NCI-H524 (cell line): ENCODE measurements around the gene CD55.

Source experiments
- DNase-seq, 2 experiments: peaks; one replicate each; lab custom pipeline; 2025; lab: John Stamatoyannopoulos, UW

The CD55 gene

DNA sequence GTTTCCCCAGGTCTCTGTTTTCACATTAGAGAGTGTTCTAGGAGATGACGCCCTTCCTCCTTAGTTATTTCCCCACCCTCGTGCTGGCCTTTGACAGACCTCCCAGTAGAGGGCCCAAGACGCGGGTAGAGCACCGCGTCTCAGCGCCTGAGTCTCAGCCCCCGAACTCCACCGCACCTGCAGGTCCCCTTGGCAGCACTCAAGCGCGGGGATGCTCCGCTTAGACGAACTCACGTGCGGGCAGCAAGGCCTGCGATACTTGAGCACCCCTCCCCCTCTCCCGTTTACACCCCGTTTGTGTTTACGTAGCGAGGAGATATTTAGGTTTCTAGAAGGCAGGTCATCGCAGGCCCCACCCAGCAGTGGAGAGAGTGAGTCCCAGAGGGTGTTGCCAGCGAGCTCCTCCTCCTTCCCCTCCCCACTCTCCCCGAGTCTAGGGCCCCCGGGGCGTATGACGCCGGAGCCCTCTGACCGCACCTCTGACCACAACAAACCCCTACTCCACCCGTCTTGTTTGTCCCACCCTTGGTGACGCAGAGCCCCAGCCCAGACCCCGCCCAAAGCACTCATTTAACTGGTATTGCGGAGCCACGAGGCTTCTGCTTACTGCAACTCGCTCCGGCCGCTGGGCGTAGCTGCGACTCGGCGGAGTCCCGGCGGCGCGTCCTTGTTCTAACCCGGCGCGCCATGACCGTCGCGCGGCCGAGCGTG lies at the start of gene CD55:
CD55 (plus strand) TSS at position 600 of the 711 bp plus-strand sequence; CDS start at position 688, 88 bp downstream.
- peak; percentile 71 to 89 for DNase-seq

DNA sequence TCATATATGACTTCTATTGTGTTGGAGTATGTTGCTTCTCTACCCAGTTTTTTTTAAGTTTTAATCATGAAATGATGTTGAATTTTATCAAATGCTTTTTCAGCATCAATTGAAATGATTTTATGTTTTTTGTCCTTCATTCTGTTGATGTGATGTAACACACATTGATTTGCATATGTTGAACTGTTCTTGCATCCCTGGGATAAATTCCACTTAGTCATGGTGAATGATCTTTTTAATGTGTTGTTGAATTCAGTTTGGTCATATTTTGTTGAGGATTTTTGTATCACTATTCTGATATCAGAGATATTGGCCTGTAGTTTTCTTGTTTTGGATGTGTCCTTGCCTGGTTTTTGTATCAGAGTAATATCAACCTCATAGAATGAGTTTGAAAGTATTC lies 46.6 kb upstream of the CD55 start:
- DNase-seq: no peak

- DNase-seq: no peak
These were observed 45.0 kb upstream of the CD55 start for GRCh38 chr1:207276465-207276864.

GRCh38 chr1:207277241-207277640 lies 44.2 kb upstream of the CD55 start:
- no peak for DNase-seq

DNA sequence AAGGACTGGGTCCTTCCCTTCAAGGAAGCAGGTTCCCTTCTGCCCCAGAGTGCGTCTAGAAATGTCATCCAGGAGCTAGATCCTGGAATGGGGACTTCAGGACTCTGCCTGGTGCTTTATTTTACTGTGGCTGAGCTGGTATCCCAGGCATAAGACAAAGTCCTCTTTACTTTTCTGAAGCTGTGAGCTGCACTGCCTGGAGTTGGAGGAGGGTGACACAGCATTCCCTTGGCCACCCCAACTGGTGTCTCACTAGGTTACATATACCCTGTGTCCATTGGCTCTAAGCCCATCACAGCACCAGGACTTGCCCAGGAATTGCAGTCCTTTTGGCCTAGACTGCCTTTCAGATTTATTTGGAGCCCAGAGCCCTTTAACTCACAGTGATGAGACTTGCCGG lies 41.8 kb upstream of the CD55 start:
- DNase-seq: no peak

DNA sequence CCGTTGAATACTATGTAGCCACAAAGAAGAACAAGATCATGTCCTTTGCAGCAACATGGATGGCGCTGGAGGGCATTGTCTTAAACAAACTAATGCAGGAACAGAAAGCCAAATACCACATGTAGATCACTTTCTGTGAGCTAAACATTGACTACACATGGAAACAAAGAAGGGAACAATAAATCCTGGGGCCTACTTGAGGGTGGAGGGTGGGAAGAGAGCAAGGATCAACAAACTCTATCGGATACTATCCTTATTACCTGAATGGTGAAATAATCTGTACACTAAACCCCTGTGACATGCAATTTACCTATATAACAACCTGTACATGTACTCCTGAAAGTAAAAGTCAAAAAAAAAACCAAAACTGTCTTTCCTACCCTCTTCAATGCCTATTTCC lies 40.8 kb upstream of the CD55 start:
- no peak for DNase-seq

DNA sequence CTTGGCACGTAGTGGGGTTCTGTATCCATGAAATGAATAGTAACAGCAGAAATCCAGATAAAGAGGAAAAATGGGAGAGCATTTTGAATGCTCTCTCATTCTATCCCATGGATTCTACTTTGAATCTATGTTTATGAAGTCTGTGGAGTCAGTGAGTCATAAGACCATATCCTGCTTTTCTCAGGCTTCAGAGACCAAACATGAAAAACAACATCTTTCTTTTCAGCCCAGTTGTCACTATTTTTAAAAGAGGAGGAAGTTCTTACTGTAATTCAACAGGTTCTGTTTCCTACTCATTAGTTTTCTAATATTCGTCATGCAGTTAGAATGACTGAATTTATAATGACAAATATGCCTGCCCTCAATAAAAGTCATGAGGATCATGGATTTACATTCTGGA lies 39.4 kb upstream of the CD55 start:
- DNase-seq: no peak

DNA sequence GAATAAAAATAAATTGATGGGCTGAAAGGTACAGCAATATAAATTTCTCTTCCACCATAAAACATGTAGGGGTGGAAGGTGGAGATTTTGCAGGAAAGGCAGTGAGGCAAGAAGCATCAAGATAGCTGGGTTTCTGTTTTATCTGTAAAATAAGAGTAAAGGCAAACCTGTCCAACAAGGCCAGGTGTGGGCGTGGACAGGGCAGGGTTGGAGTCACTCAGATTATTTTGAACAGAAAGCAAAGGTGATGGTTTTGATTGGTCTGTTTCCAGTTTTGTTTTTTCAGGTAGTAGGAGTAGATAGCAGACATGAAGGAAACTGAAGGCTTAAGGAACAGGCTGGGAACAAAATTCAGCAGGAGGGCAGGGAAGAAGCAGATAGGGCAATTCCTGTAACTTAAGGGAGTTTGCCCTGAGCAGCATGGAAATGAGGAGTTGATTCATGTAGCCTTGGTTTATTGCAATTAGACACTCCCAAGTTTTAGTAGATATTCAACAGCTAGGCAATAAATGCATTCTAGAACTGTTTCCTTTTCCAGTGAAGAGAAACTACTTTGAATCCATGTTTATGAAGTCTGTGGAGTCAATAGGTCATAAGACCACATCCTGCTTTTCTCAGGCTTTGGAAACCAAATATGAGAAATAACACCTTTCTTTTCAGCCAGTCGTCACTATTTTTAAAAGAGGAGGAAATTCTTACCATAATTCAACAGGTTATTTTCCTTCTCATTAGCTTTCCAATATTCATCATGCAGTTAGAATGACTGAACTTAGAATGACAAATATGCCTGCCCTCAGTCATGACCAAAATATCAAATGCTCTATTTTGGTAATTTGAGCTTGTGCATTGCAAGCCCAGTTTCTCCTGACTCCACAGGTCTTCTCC lies 38.7 kb upstream of the CD55 start:
- DNase-seq: no peak

DNA sequence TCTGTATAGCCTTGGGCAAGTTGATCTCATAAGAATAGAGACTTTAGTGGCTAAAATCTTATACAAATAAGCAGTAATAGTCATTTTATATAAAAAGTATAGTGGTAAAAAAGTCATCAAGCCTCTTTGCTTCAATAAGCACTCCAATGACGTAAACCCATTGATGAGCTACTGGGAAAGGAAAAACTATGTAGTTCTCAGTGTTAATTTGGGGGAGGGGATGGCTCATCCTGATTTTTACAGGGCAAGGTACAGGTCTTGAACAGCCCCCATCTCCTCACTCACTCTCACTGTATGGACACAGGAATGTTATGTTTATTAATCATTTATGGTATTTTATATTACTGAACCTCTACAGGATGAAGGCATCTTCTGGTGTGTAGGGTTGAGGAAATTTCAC lies 38.1 kb upstream of the CD55 start:
- DNase-seq: no peak

- DNase-seq: no peak
These were observed 37.1 kb upstream of the CD55 start for GRCh38 chr1:207284209-207284897.

DNA sequence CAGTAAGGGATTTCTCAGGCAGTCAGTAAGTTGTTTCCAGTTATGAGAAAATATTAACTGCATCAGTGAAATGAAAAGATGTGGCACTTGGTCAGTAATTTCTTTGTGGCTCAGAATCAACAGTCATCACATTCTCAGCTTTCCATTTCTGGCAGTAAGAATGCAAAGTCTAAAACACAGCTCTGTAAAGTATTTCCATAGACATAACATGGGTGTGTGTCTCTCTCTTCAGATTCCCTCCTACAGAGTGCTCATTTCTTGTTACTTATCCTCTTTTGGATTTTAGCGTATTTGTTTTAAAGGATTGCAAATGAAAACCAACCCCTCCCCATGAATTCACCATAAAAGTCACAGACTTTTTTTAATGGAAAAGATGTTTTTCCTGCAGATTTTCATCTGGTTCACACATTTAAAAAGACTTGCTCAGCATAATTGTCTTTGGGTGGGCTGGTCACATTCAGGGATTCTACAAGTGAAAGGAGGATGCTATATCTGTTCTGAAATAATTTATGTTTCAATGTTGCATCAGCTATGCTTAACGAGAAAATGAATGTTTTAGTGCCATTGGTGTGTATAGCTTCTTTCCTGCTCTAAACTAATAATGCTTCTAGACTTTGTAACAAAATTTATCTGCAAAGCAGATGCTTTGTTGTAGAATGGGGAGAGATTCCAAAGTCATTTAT lies 34.6 kb upstream of the CD55 start:
- no peak for DNase-seq

DNA sequence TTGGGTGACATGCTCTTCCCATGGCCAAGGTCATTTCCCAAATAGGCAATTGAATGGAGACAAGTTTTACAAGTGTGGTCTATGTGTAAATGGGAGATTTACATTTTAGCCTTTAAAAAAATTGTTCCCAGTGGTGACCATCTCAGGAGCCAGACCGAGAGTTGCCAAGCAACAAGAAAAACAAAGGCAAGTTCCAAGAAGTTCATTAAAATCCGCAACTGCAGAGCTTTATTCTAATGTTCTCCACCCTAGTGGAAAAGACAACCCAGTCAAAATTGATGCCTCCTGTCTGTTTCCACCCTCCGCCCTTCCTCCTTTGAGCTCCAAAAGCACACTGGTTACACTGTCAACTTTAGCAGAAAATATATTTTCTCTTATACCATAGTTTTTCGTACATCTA lies 33.2 kb upstream of the CD55 start:
- no peak for DNase-seq

- DNase-seq: no peak
These were observed 31.7 kb upstream of the CD55 start for GRCh38 chr1:207289756-207290155.

DNA sequence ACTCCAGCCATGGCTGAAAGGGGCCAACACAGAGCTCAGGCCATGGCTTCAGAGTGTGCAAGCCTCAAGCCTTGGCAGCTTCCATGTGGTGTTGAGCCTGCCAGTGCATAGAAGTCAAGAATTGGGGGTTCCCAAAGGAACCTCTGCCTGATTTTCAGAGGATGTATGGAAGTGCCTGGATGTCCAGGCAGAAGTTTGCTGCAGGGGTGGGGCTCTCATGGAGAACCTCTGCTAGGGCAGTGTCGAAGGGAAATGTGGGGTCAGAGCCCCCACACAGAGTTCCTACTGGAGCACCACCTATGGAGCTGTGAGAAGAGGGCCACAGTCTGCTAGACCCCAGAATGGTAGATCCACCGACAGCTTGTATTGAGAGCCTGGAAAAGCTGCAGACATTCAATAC lies 29.8 kb upstream of the CD55 start:
- DNase-seq: no peak

- DNase-seq: no peak
These were observed 23.3 kb upstream of the CD55 start for GRCh38 chr1:207298186-207298585.

GRCh38 chr1:207298636-207299398 lies 22.7 kb upstream of the CD55 start:
- DNase-seq: no peak

- no peak for DNase-seq
These were observed 20.5 kb upstream of the CD55 start for GRCh38 chr1:207300970-207301369.

GRCh38 chr1:207302618-207303393 lies 18.7 kb upstream of the CD55 start:
- no peak for DNase-seq

DNA sequence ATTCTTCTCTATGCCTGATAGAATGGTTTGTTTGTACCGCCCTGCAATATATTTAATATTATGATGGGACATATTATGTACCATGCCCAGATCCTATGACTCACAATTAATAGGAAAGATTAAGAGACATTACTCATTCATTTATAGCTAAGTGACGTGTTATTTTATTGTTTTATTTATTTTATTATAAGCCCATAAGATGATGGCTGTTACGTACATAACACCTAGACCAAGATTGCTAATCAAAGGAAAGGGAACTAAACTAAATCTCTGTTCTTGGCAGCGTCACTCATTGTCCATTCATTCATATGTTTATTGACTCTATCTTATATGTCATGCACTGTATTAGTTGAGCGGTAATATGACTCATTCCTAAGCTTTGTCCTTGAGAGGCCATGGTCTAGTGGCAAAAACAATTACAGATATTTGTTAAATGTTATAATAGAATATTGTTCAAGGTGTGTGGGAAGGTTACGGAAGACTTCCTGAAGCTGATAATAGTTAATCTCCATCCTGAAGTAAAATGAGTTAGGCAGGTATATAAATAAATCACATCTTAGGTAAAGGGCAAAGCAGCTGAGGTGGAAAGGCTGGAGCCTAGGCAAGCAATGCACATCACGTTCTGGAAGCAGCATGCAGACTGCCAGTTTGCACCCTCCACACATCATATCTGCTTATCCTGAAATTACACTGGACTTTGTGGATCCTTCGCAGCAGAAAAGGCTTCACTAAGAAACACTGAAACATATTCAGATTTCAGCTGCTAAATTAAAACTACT lies 16.6 kb upstream of the CD55 start:
- no peak for DNase-seq

DNA sequence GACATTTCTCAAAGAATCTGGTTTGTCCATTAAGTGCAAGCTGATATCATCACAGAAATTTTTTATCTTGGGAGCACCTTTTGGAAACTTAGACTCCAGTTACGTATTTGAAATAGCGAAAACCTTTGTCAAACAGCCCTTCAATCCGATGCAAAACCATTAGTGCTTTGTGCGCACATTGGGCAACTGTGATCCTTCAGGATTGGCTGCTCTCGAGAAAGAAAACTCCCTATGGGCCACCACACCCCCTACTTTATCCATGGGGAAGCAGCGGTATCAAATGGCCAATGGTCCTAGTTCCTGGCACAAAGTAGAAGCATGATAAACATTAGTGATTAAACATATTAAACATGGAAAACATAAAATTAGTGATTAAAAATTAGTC lies 16.0 kb upstream of the CD55 start:
- no peak for DNase-seq
